Mucosa of rectum (tissue), 2 donors: Measurements from ENCODE around the gene RRAGD.

Experiments used
- H3K27ac ChIP-seq, 2 donors: one replicate each; pipeline ENCODE4 v1.7.0; 2013; ENCODE audit warnings: inconsistent platforms in 2 of 2, low read depth in 2 of 2, low read length in 2 of 2
- H3K27me3 ChIP-seq, 2 donors: one replicate each; pipeline ENCODE4 v1.7.0; 2013; ENCODE audit warnings: low read length in 2 of 2; ENCODE audit not compliant: control insufficient read depth in 2 of 2, insufficient read depth in 2 of 2
- H3K36me3 ChIP-seq, 2 donors: one replicate each; pipeline ENCODE4 v1.7.0; 2013; ENCODE audit warnings: low read length in 2 of 2; ENCODE audit not compliant: control insufficient read depth in 2 of 2, insufficient read depth in 2 of 2
- H3K4me1 ChIP-seq, 2 donors: one replicate each; pipeline ENCODE4 v1.7.0; 2013; ENCODE audit warnings: low read length in 2 of 2, mild to moderate bottlenecking in 1 of 2; ENCODE audit not compliant: control insufficient read depth in 2 of 2, insufficient read depth in 2 of 2
- H3K4me3 ChIP-seq, 2 donors: one replicate each; pipeline ENCODE4 v1.7.0; 2013; ENCODE audit warnings: low read length in 2 of 2
- H3K9ac ChIP-seq, 2 donors: one replicate each; pipeline ENCODE4 v1.7.0; 2013; ENCODE audit warnings: low read length in 2 of 2, low read depth in 1 of 2, mild to moderate bottlenecking in 1 of 2
- H3K9me3 ChIP-seq, 2 donors: one replicate each; pipeline ENCODE4 v1.7.0; 2013; ENCODE audit warnings: low read length in 2 of 2; ENCODE audit not compliant: control insufficient read depth in 2 of 2
- donor health status: healthy.
- donor health status: Normal muscosa, but diverticular disease.

Gene RRAGD

DNA sequence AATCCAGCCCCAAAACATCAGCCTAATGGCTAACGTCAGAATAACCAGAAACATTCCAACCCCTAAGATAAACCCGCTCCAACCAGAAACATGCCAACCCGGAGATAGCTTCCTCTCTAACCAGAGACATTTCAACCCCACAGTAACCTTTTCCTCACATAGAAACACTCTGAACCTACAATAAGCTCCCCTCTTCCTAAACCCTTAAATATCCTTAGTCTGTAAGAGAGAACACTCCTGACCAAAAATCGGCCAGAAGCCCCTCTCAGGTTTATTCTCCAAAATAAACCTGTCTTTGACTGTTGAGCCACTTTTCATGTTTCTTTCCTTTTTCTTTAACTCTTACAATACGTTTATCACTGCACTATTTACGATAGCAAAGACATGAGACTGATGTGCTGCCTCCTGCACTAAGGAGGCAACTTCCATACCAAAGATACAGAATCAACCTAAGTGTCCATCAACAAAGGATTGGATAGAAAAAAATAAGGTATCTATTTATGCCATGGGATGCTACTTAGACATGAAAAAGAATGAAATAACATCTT lies 92.0 kb downstream of the RRAGD start:
- Histone ChIP-seq H3K27ac (no peak overlapping the region), H3K9me3 (no peaks in the 10 kb centered on the region), H3K27me3 (no peaks in the 10 kb centered on the region), H3K9ac (no peak overlapping the region), H3K4me3 (no peak overlapping the region), H3K4me1 (no peaks in the 10 kb centered on the region), H3K36me3 (peaks cover 0 to 4% of the 10 kb centered on the region in 2 donors)

DNA sequence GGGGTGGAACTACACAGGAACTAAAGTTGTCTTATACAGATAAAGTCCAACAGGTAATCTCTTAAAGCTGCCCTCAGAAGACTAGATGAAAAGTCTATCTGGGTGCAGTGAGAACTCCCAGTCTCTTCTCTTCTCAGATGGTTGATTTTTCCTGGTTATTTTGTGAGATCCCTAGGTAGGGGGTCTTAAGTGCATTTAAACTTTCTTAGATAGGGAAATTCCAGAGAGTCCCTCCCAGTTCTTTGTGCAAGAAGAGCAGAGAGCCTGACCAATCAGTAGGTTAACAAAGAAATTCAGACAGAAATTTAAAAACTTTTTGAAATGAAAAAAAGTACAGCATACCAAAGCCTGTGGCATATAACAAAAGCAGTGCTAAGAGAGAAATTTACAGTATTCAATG lies 95.0 kb downstream of the RRAGD start:
- no peak overlapping the region for H3K4me3 ChIP-seq

DNA sequence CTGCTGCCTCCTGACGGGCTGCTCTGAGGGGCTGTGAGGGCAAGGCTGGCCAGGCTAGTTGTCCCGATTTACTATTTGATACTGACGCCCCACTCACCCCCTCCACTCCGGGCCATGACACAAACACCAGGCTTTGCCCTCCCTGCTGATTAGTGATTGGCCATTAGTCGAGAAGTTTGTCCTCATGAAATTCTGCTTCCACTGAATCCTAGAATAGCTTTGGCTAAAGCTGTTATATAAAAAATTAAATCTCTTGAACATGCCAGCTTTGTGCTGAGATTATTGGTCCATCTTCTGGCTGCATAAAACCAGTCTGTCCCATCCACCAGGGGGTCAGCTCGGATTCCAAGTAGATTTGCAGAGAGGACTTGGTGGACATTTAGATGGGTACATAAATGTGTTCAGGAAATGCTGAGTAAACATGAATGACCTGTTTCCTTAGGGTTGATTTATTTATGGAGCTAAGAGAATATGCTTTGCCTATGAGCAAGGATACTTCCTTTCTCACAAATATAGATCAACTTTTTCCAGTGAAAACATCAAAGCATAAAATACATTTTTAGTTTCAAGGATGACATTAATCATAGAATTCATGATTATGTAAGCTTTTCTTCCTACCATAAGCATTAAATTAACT lies 96.7 kb downstream of the RRAGD start, which contains the start of gene GABRR2:
TSS of gene GABRR2 (minus strand) at position 51 of the 637 bp plus-strand sequence. CDS start 134 bp downstream, outside the sequence.
- Histone ChIP-seq H3K4me1 (peaks cover 14 to 20% of the 10 kb centered on the region in 2 donors), H3K9me3 (no peaks in the 10 kb centered on the region), H3K36me3 (peaks cover 0 to 3% of the 10 kb centered on the region in 2 donors), H3K27ac (no peak within 1 kb of the TSS), H3K27me3 (no peaks in the 10 kb centered on the region), H3K9ac (no peak within 1 kb of the TSS), H3K4me3 (no peak within 1 kb of the TSS)

More for the DNA sequence above, 95.0 kb downstream of the RRAGD start:
- H3K27ac ChIP-seq: no peak overlapping the region
- H3K36me3 ChIP-seq: peaks cover 0 to 7% of the 10 kb centered on the region in 2 donors
- no peaks in the 10 kb centered on the region for H3K9me3 ChIP-seq
- peaks cover 8 to 11% of the 10 kb centered on the region in 2 donors for H3K4me1 ChIP-seq
- H3K27me3 ChIP-seq: no peaks in the 10 kb centered on the region
- no peak overlapping the region for H3K9ac ChIP-seq

DNA sequence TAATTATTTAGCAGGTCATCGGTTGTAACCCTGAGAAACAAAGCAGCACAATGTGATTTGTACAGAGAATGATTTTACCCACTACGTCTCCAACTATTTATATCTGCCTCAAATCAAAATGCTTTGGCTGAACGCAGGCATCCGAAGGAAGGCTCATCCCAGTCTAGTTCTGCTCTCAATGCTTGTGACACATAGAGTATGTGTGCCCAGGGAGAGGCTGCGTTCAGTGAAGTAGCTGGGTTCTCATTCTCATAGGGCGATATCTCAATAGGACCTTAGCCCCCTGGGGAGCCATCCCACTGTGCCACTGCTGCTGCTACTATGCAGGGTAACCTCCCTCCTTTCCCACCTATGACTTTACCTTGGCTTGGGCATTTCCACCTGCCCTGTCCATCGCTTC lies 97.4 kb downstream of the RRAGD start:
- H3K27ac ChIP-seq: no peak overlapping the region
- no peak overlapping the region for H3K9ac ChIP-seq
- no peak overlapping the region for H3K4me3 ChIP-seq
- no peaks in the 10 kb centered on the region for H3K9me3 ChIP-seq
- H3K27me3 ChIP-seq: no peaks in the 10 kb centered on the region
- peaks cover 14 to 20% of the 10 kb centered on the region in 2 donors for H3K4me1 ChIP-seq
- H3K36me3 ChIP-seq: peaks cover 0 to 3% of the 10 kb centered on the region in 2 donors
